ENCODE data around the gene CYTH1.

Gene CYTH1

GRCh38 chr17:78804777-78805176 lies 22.7 kb upstream of the CYTH1 start:
- no peak for DNase-seq

GRCh38 chr17:78803186-78803845 lies 21.2 kb upstream of the CYTH1 start:
- DNase-seq, result peak in 1 of 2 donors; percentile 36

- DNase-seq, result no peak
Measured at GRCh38 chr17:78802459-78802858, 20.4 kb upstream of the CYTH1 start.

- DNase-seq, result no peak
Measured at GRCh38 chr17:78802008-78802407, 19.9 kb upstream of the CYTH1 start.

- DNase-seq, result no peak
Measured at GRCh38 chr17:78800132-78800931, 18.3 kb upstream of the CYTH1 start.

GRCh38 chr17:78798695-78799559 lies 16.9 kb upstream of the CYTH1 start:
- DNase-seq, result peak in 1 of 2 donors; percentile 39

GRCh38 chr17:78797691-78798585 lies 15.9 kb upstream of the CYTH1 start:
- no peak for DNase-seq

GRCh38 chr17:78797213-78797612 lies 15.1 kb upstream of the CYTH1 start:
- no peak for DNase-seq

GRCh38 chr17:78796517-78796900 lies 14.4 kb upstream of the CYTH1 start:
- no peak for DNase-seq

GRCh38 chr17:78795861-78796516 lies 13.9 kb upstream of the CYTH1 start:
- no peak for DNase-seq

GRCh38 chr17:78794864-78795640 lies 13.0 kb upstream of the CYTH1 start:
- no peak for DNase-seq

GRCh38 chr17:78794399-78794798 lies 12.3 kb upstream of the CYTH1 start:
- no peak for DNase-seq

GRCh38 chr17:78793968-78794367 lies 11.9 kb upstream of the CYTH1 start:
- DNase-seq, result no peak

- DNase-seq, result no peak
Measured at GRCh38 chr17:78793415-78793814, 11.3 kb upstream of the CYTH1 start.

- DNase-seq, result no peak
Measured at GRCh38 chr17:78791840-78792709, 10.0 kb upstream of the CYTH1 start.

- DNase-seq, result no peak
Measured at GRCh38 chr17:78790552-78790951, 8.5 kb upstream of the CYTH1 start.

GRCh38 chr17:78789663-78790181 lies 7.6 kb upstream of the CYTH1 start:
- DNase-seq, result peak in 1 of 2 donors; percentile 22

- no peak for DNase-seq
Measured at GRCh38 chr17:78789149-78789662, 7.1 kb upstream of the CYTH1 start.

- no peak for DNase-seq
Measured at GRCh38 chr17:78788451-78788850, 6.4 kb upstream of the CYTH1 start.
